D721Med (cell line): ENCODE results near the gene POLR2H.

Source experiments
- DNase-seq: peaks from one replicate; pipeline ENCODE4 v3.0.0; 2011; ENCODE audit warnings: low spot score; ENCODE audit not compliant: insufficient read length
- FAIRE-seq: peaks from 2 replicates; lab custom pipeline; 2011; peaks lifted over from hg19 to GRCh38; lab: Jason Lieb, UNC
- TF ChIP-seq, protein P1 (sequence below): IDR thresholded peaks from 2 replicates; pipeline ENCODE4 v1.5.1; 2012; ENCODE audit warnings: mild to moderate bottlenecking, control low read depth; ENCODE audit not compliant: insufficient read depth; ENCODE audit errors: missing control alignments

POLR2H gene

DNA sequence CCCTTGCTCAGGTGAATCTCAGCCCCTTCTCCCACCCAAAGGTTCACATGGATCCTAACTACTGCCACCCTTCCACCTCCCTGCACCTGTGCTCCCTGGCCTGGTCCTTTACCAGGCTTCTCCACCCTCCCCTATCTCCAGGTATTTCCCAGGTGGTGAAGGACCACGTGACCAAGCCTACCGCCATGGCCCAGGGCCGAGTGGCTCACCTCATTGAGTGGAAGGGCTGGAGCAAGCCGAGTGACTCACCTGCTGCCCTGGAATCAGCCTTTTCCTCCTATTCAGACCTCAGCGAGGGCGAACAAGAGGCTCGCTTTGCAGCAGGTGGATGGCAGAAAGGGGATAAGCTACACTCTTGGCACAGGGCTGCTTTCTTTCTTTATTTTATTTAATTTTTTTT lies 19.6 kb upstream of the POLR2H start:
- no peak for FAIRE-seq
- TF ChIP-seq, protein P1, sequence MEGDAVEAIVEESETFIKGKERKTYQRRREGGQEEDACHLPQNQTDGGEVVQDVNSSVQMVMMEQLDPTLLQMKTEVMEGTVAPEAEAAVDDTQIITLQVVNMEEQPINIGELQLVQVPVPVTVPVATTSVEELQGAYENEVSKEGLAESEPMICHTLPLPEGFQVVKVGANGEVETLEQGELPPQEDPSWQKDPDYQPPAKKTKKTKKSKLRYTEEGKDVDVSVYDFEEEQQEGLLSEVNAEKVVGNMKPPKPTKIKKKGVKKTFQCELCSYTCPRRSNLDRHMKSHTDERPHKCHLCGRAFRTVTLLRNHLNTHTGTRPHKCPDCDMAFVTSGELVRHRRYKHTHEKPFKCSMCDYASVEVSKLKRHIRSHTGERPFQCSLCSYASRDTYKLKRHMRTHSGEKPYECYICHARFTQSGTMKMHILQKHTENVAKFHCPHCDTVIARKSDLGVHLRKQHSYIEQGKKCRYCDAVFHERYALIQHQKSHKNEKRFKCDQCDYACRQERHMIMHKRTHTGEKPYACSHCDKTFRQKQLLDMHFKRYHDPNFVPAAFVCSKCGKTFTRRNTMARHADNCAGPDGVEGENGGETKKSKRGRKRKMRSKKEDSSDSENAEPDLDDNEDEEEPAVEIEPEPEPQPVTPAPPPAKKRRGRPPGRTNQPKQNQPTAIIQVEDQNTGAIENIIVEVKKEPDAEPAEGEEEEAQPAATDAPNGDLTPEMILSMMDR = no peak
- DNase-seq = no peak

DNA sequence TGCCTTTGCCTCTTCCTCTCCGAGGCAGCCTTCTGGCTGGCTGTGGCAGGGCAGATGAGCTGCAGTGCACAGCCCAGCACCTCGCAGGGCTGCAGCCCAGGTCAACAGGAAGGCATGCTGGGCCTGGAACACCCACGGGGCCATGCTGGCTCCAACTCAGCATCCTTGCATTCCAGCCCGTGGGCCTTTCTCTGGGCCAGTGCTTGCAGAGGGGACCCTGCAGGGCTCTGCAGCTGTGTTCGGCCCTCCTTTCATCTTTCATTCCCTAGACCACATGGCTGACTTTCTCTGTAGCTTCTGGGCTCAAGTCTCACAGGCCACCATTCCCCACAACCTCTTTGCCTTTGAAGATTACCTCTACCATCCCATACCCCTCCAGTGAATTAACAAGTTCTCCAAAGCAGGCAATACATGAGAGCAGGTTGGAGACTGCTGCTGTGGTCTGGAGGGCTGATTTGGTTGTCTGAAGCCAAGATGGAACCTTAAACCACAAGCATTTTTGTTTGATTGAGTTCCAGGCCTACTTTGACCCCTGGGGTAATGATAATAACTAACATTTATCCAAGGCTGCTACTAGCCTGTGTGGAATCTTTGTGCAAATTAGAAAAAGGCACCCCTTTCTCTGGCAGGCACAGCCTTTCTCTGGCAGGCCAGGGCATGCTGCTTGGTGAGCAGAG lies 18.2 kb upstream of the POLR2H start:
- TF ChIP-seq, protein P1 = no peak
- DNase-seq (no peak), FAIRE-seq (no peak)

DNA sequence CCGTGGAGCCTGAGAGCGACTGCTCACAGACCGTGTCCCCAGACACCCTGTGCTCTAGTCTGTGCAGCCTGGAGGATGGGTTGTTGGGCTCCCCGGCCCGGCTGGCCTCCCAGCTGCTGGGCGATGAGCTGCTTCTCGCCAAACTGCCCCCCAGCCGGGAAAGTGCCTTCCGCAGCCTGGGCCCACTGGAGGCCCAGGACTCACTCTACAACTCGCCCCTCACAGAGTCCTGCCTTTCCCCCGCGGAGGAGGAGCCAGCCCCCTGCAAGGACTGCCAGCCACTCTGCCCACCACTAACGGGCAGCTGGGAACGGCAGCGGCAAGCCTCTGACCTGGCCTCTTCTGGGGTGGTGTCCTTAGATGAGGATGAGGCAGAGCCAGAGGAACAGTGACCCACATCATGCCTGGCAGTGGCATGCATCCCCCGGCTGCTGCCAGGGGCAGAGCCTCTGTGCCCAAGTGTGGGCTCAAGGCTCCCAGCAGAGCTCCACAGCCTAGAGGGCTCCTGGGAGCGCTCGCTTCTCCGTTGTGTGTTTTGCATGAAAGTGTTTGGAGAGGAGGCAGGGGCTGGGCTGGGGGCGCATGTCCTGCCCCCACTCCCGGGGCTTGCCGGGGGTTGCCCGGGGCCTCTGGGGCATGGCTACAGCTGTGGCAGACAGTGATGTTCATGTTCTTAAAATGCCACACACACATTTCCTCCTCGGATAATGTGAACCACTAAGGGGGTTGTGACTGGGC lies 16.8 kb upstream of the POLR2H start:
- TF ChIP-seq, protein P1 = no peak
- FAIRE-seq (no peak), DNase-seq (no peak)

DNA sequence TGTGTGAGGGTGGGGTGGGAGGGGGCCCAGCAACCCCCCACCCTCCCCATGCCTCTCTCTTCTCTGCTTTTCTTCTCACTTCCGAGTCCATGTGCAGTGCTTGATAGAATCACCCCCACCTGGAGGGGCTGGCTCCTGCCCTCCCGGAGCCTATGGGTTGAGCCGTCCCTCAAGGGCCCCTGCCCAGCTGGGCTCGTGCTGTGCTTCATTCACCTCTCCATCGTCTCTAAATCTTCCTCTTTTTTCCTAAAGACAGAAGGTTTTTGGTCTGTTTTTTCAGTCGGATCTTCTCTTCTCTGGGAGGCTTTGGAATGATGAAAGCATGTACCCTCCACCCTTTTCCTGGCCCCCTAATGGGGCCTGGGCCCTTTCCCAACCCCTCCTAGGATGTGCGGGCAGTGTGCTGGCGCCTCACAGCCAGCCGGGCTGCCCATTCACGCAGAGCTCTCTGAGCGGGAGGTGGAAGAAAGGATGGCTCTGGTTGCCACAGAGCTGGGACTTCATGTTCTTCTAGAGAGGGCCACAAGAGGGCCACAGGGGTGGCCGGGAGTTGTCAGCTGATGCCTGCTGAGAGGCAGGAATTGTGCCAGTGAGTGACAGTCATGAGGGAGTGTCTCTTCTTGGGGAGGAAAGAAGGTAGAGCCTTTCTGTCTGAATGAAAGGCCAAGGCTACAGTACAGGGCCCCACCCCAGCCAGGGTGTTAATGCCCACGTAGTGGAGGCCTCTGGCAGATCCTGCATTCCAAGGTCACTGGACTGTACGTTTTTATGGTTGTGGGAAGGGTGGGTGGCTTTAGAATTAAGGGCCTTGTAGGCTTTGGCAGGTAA lies 16.0 kb upstream of the POLR2H start:
- DNase-seq (no peak), FAIRE-seq (no peak)
- TF ChIP-seq, protein P1 = peak; percentile 31

DNA sequence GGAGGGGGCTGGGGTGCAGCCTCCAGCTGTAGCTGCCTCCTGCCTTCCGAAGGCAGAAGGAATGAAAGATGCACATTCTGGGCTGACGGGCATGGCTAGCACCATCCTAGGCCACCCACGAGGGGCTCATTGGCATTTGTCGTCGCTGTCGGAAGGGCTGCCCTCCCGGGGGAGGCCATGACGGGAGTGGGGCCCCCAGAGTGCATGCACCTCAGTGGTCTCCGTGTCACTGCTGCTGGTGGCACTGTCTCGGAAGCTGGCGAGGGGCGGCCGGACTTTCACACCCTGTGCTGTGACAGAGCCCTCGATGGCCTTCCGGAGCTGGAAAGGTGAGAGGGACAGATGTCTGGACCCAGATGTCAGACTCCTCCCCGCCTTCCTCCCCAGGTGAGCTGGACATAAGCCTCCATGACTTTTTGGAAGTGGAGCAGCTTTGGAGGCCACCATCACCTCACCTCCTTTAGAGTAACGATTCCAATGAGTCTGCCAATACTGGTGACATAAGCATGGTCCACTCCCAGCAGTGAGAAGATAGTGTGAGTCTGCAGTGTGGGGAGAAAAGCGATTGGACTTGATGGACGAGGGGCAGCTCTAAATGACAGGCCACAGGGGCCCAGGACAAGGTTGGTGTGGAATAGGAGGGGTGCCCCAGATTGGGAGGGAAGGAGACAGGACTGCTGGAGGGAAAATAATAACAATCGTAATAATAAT lies 14.9 kb upstream of the POLR2H start:
- DNase-seq = no peak
- TF ChIP-seq, protein P1 = no peak
- no peak for FAIRE-seq

DNA sequence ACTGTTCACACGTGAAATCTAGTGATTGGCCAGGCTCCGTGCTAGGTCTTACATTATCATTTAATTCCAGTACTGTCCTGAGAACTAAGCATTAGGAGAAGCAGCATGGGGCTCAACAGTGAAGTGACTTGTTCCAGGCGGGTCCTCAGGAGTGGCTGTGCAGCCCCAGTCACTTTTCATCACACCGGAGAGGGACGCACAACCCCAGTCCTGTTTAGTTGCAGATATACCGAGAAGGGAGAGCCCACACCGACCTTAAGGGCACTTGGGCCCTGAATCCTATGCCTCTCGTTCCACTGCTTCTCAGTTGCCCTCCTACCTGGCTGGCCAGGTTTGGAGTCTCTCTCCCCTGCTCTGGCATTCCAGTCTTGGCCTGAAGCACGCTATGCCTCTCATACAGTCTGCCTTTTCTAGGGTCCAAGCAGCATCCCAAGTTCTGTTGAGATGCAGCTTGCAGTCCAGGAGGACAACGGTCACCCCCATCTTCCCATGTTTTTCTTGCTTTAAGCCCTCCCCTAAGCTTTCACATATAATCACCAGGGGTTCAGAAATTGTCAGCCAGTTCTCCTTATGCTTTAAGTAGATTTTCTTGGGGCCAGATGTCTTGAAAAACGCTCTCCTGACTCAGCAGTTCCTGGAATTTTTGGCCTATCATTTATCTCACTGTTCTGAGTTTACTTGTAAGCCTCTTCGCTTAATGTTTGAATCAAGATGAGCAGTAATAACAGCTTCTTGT lies 14.0 kb upstream of the POLR2H start:
- TF ChIP-seq, protein P1 = no peak
- FAIRE-seq = peak; percentile 90
- DNase-seq = peak; percentile 78
